IMR-90 (cell line): Measurements from ENCODE around the gene RHBDD1.

Experiments
- BHLHE40 ChIP-seq: fragments of 150-350 bp; IDR thresholded peaks from 2 replicates; pipeline ENCODE4 v1.6.1; 2016; ENCODE audit warnings: mild to moderate bottlenecking, low read depth, low read length
- CEBPB ChIP-seq: IDR thresholded peaks from 2 replicates; pipeline ENCODE4 v1.6.1; 2012; ENCODE audit warnings: low read depth, low read length, improper control_type of control experiment
- CHD1 ChIP-seq: IDR thresholded peaks from 2 replicates; pipeline ENCODE4 v1.6.1; 2012; ENCODE audit warnings: low read depth, low read length, improper control_type of control experiment
- MAFK ChIP-seq: IDR thresholded peaks from 2 replicates; pipeline ENCODE4 v1.6.1; 2012; ENCODE audit warnings: low read depth, low read length, improper control_type of control experiment
- MXI1 ChIP-seq: IDR thresholded peaks from 2 replicates; pipeline ENCODE4 v1.6.1; 2012; ENCODE audit warnings: low read depth, mild to moderate bottlenecking, low read length, moderate library complexity, borderline replicate concordance
- NFE2L2 ChIP-seq: fragments of 150-350 bp; IDR thresholded peaks from 2 replicates; pipeline ENCODE4 v1.6.1; 2016; ENCODE audit warnings: low read depth, mild to moderate bottlenecking, low read length
- POLR2A ChIP-seq: IDR thresholded peaks from 2 replicates; pipeline ENCODE4 v1.6.1; 2012; ENCODE audit warnings: mild to moderate bottlenecking, low read depth, low read length
- RAD21 ChIP-seq: IDR thresholded peaks from 2 replicates; pipeline ENCODE4 v1.6.1; 2012; ENCODE audit warnings: low read length, improper control_type of control experiment
- RCOR1 ChIP-seq: IDR thresholded peaks from 2 replicates; pipeline ENCODE4 v1.6.1; 2012; ENCODE audit warnings: mild to moderate bottlenecking, low read length, improper control_type of control experiment; ENCODE audit not compliant: insufficient replicate concordance
- RFX5 ChIP-seq: IDR thresholded peaks from 2 replicates; pipeline ENCODE4 v1.8.0; 2012; ENCODE audit warnings: low read depth, mild to moderate bottlenecking, low read length, moderate library complexity
- SMC3 ChIP-seq: fragments of 150-350 bp; IDR thresholded peaks from 2 replicates; pipeline ENCODE4 v1.6.1; 2016; ENCODE audit warnings: low read depth, mild to moderate bottlenecking, antibody characterized with exemption, low read length, moderate library complexity
- TF ChIP-seq, protein P1 (sequence below): conservative IDR thresholded peaks from 2 replicates; pipeline ENCODE4 v1.5.1; 2012; ENCODE audit warnings: mild to moderate bottlenecking, low read depth, low read length, improper control_type of control experiment
- TF ChIP-seq, protein P2 (sequence below): fragments of 150-350 bp; IDR thresholded peaks from 2 replicates; pipeline ENCODE4 v1.6.1; 2016; ENCODE audit warnings: low read depth, mild to moderate bottlenecking, low read length, moderate library complexity, borderline replicate concordance
- TF ChIP-seq, protein P3 (sequence below): fragments of 150-350 bp; IDR thresholded peaks from 2 replicates; pipeline ENCODE4 v1.6.1; 2017; ENCODE audit warnings: mild to moderate bottlenecking, antibody characterized with exemption, low read length, low read depth

DNA sequence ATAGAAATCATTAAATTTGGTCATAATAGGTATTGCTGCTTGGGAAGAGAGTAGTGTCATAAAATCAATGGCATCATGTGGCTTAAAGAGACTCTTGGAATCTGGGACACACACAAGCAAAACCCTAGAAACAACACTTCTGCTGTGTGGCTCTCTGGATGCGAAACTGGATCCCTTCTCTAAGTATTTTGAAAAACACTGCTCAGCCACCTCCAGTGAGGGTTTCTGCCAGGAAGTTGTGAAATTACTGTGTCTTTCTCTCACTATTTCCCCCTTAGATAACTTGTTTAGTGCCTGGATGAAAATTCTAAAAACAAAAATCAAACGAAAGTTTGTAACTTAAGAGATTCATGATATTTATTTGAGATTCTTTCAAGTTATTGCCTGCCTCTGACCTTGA lies 163.8 kb downstream of the RHBDD1 start:
- TF ChIP-seq RAD21 (no peak), MXI1 (no peak), POLR2A (no peak), SMC3 (no peak), RFX5 (no peak), BHLHE40 (no peak), MAFK (no peak), CEBPB (no peak), CHD1 (no peak), RCOR1 (no peak), NFE2L2 (no peak)
- TF ChIP-seq, protein P1, sequence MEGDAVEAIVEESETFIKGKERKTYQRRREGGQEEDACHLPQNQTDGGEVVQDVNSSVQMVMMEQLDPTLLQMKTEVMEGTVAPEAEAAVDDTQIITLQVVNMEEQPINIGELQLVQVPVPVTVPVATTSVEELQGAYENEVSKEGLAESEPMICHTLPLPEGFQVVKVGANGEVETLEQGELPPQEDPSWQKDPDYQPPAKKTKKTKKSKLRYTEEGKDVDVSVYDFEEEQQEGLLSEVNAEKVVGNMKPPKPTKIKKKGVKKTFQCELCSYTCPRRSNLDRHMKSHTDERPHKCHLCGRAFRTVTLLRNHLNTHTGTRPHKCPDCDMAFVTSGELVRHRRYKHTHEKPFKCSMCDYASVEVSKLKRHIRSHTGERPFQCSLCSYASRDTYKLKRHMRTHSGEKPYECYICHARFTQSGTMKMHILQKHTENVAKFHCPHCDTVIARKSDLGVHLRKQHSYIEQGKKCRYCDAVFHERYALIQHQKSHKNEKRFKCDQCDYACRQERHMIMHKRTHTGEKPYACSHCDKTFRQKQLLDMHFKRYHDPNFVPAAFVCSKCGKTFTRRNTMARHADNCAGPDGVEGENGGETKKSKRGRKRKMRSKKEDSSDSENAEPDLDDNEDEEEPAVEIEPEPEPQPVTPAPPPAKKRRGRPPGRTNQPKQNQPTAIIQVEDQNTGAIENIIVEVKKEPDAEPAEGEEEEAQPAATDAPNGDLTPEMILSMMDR = no peak
- TF ChIP-seq, protein P2, sequence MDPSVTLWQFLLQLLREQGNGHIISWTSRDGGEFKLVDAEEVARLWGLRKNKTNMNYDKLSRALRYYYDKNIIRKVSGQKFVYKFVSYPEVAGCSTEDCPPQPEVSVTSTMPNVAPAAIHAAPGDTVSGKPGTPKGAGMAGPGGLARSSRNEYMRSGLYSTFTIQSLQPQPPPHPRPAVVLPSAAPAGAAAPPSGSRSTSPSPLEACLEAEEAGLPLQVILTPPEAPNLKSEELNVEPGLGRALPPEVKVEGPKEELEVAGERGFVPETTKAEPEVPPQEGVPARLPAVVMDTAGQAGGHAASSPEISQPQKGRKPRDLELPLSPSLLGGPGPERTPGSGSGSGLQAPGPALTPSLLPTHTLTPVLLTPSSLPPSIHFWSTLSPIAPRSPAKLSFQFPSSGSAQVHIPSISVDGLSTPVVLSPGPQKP = no peak
- TF ChIP-seq, protein P3, sequence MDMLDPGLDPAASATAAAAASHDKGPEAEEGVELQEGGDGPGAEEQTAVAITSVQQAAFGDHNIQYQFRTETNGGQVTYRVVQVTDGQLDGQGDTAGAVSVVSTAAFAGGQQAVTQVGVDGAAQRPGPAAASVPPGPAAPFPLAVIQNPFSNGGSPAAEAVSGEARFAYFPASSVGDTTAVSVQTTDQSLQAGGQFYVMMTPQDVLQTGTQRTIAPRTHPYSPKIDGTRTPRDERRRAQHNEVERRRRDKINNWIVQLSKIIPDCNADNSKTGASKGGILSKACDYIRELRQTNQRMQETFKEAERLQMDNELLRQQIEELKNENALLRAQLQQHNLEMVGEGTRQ = no peak
